ENCODE data around the gene GPC6. TPM values are rescaled to one million over a fixed set of nuclear protein-coding genes. Genes with fewer than 3 reads are reported as not detected.

Gene GPC6
- total RNA-seq, 1 experiment from 2014 or later = not detected

DNA sequence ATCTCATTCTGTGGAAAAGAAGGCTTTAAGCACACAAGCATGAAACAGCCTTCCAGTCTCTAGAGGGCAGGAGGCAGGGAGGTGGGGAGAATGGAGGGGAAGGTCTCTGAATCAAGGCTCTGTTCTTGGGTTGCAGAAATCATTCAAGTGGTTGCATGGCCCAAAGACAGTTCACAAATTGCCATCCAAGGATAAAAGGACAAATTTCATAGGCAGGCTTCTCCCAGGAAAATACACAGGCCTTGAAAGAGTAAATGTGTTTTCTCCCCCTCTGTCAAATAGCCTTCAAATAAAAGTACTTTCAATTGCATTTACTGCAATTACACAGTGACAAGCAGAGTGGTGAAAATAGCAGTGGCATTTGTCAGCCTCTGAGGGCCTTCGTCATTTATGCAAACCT, 802.0 kb downstream of the GPC6 start:
- no peak for DNase-seq (ENCODE audit: low spot score)

- no peak for DNase-seq (ENCODE audit: low spot score)
These were observed 804.0 kb downstream of the GPC6 start for GRCh38 chr13:94030415-94031119.

DNA sequence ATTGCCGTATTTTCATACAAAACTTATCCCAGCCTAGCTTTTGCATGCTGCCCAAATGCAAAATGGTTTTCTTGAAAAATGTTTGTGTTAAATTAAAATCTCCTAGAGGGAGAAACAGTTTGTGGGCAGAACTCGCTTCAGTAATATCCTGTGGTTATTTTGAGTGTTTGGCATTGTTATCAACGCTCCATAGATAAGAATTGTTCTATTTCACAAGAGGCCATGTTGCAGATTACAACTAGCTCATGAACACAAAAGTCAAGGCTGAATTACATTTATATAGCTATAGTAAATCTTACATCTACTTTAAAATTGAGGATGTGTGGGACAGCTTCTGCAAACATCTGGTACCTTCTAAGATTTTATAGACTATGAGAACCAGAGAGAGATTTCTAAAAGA, 805.0 kb downstream of the GPC6 start:
- no peak for DNase-seq (ENCODE audit: low spot score)

DNA sequence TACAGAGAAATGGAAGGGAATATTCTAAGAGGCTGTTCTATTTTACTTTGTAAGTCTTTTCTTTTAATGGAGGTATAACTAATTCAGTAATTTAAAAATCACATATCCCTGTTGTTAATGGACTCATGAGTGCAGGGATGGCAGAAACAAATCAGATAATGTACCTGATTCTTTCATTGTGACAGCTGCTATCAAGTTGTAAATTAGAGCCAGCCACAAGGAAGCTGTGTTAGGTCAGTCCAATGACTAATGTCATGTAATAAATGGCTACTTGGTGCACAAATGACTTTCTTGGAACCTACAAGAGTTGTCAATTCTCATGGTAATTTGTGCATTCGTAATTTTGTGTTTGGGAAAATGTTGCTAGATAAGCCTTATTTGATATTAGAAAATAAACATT, 806.5 kb downstream of the GPC6 start:
- DNase-seq (ENCODE audit: low spot score) = no peak

DNA sequence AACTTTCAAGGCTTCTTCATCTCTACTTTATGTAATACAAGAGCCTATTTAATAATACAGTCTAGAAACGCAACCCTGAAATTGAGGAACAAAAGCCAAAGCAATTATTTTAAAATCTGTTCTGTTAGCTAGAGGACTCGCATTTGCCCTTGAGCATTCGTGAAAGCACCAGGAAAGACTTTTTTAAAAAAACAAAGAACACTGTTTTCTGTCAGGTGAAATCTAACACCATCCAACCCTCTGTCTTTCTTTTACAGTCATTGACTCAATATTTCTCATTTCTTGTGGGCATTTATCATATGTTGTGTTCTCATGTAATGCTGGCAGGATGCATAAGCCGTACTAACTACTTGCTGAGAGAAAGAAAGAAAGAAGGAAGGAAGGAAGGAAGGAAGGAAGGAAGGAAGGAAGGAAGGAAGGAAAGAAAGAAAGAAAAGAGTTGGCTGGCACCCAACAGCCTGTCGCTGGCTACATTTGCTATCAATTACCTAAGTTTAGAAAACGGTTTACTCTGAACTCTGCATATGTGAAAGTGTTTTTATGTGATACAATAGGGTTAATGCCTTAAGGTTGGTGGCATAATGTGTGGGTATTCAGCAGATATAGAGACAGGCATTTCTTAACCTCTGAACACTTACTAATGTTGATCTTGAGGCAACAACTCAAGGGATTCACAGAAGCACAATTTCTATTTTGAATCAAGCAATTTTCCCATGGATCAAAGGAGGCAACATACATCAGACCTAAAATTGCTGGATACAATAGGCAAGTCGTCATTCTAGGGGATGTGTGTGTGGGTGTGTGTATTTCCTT, 807.4 kb downstream of the GPC6 start:
- no peak for DNase-seq (ENCODE audit: low spot score)

DNA sequence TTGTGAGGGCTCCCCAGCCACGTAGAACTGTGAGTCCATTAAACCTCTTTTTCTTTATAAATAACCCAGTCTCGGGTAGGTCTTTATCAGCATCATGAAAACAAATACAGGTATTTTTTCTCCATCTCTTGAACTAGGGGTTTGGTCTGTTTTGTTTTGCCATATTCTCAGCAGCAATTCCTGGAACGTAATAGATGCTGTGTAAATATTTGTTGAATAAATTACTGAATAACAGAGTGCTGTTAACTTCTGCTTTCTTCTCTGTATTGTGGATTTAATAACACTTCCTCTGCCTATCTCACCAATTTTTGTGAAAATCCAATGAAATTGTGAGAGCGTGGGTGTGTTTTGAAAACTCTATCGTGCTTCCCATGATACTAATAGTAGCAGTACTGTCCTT, 823.4 kb downstream of the GPC6 start:
- no peak for DNase-seq (ENCODE audit: low spot score)

DNA sequence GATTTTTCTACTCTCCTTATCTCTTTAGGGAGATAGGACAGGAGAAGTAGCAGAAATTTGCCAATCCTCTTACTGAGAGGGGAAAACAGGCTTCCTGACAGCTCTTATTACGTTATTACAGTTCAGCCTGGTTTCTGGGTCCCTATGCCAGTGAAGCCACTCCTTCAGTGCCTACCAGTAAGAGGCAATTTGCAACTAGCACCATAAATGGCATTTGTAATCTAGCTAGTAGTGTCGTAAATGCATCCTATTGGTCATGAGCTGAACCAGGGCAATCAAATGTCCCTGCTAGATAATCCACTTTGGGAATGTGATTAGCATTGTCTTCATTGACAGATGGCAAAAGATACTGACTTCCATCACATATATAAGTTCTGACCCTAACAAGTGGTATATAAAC, 824.1 kb downstream of the GPC6 start:
- DNase-seq (ENCODE audit: low spot score) = no peak

DNA sequence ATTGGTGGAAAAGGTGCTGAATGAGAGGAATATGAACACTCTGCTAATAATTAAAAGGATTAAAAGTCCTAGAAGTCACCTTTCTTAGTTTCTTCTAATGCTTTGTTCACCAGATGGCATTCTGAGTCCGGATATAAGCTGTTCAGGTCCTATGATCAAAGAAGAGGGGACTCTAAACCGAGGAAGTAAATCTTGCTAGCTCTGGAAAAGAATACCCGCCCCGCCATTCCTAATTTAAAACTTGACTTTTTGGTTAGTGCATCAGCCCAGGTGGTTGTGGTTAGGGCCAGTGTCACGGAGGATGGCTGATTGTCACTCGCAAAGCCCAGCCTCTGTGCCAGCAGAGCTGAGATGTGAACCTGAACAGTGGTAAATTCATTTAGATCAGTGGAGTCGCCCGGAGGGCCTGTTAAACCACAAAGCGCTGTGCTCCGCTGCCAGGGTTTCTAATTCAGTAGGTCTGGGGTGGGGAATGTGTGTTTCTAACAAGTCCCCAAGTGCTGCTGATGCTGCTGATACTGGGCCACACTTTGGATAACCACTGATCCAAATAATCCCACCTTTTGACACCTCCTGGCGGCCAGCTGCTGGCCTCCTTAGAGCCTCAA, 827.5 kb downstream of the GPC6 start:
- DNase-seq (ENCODE audit: low spot score) = no peak

DNA sequence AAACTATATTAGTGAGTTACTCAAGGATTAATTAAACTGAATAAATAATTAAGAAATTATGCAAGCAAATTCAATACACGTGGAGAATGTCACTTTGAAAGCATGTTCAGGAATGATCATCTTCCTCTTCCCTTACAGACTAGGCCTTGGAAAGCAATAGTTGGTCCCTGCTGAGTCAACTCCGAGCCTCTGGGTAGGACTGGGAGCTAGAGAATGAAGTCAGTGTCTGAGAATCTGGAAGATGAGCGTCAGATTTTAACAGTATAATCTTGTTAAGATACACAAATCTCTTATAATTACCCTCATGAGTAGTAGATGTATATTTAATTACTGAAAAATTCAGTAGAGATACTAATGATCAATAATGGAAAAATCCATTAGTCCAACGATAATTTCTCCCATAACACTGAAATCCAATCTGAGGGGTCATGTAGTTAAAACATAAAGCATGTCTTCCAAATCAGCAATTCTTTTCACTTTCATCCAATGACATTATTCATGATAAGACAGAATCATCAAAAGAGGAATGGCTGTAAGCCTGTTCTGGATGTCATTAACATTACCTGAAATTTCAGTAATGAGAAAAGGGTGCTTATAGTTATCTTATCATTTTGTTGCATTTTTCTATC, 829.9 kb downstream of the GPC6 start:
- DNase-seq (ENCODE audit: low spot score) = no peak

DNA sequence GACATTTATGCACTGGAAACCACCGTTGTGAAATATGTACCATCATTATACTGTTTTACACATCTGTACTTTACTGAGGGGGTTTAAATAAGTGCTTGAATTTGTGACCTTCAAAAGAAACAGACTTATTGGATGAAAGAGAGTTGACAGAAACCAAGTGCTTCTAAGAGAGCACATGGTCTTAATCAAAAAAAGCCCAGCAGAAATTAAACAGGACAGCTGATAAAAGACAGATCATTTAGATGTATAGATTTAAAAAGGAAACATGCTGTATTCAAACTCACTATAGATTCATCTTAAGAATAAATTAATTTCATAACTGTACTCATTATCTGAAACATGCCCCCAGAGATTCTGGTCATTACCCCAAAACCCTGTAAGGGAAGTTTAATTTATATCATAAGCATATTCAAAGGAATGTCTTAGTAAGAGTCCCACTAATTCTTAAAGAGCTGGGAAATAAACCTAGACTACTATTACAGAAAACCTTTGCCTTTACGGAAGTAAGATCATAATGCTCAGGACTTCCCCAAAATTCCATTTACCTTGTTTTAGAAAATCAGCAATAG, 831.1 kb downstream of the GPC6 start:
- DNase-seq (ENCODE audit: low spot score) = no peak

DNA sequence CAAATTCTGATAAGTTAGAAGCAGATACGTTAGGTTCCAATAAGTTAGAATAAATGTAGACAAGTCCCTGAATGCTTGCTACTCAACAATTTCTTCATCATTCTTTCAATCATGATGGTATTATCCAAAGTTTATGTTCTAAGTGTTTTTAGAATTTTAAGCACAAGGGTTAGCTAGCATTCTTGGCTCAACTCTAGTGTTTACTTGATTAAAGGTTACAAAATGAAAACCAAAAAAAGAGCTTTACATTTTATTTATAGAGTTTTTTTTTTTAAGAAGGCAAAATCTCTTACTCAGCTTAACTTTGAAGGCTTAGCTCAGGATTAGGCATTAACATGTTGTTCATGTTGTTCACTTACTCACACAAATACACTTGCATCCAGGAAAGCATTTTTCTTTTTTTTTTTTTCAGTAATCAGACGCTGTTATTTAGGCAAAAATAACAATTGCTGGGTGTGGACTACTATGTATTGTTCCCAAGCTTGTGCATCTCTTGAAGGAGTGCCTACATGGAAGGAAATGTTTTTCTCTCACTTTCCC, 832.3 kb downstream of the GPC6 start:
- no peak for DNase-seq (ENCODE audit: low spot score)

DNA sequence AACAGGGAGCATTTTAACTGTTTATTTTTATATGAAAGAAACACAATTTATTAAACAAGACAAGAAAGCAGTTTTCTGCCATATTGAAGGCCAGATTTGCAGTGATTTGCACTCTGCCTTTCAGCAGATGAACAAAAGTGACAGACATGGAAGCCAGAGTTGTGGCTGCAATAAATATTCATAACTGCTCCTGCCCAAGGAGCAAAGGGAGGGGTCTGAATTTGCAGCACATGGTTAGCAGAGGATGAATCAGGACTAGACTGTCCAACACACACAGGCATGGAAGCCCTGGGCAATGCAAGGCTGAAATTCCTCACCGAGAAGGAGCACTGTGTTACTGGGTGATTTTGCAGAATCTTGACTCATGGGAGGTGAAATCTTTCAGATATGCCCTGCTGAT, 834.7 kb downstream of the GPC6 start:
- DNase-seq (ENCODE audit: low spot score) = no peak

- DNase-seq (ENCODE audit: low spot score) = no peak
These were observed 836.5 kb downstream of the GPC6 start for GRCh38 chr13:94063096-94063495.

DNA sequence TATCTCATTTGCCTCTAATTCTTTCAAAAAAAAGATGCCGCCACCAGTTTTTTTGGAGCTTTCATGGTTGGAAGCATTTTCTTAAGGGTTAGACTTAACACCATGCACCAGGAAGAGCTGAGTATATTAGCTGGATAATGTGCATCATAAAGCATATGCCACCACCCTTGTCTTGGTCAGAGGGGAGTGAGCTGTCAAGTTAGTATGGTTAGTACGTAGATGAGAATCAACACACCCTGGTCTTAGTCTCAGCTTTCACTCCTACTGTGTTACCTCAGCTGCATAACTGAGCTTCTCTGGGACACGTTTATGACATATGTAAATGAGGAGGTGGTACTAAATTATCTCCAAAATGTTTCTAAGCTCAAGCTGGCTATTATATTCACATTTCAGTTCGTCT, 837.2 kb downstream of the GPC6 start:
- DNase-seq (ENCODE audit: low spot score) = no peak

- no peak for DNase-seq (ENCODE audit: low spot score)
These were observed 839.1 kb downstream of the GPC6 start for GRCh38 chr13:94065741-94066140.

GRCh38 chr13:94073007-94073744, 846.6 kb downstream of the GPC6 start:
- DNase-seq (ENCODE audit: low spot score) = no peak

DNA sequence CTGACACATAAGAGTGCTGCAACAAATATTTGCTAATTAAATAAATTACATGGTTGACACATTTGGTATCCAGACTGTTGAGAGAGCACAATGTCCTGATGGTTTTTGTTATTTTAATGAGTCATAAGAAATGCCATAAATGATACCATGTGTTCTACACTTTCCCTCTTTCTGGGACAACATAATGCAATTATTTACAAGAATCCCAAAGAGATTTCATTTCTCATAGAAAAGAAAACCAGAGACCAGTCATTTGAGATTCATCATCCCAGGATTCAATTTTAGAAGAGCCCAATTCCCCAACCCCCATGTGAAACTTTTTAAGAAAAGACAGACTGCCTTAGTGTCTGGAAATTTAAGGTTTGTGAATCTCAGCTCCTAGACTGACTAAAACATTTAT, 853.3 kb downstream of the GPC6 start:
- no peak for DNase-seq (ENCODE audit: low spot score)

- no peak for DNase-seq (ENCODE audit: low spot score)
These were observed 853.9 kb downstream of the GPC6 start for GRCh38 chr13:94080527-94080926.

- DNase-seq (ENCODE audit: low spot score) = peak; percentile 17
These were observed 860.5 kb downstream of the GPC6 start for GRCh38 chr13:94087100-94087499.

- DNase-seq (ENCODE audit: low spot score) = no peak
These were observed 862.1 kb downstream of the GPC6 start for GRCh38 chr13:94088742-94089141.
